ENCODE results near the gene HID1. TPM values are rescaled to one million over a fixed set of nuclear protein-coding genes. Genes with fewer than 3 reads are reported as not detected.

HID1 gene
- total RNA-seq, 1 donor from 2014 or later = 5.5 TPM

DNA sequence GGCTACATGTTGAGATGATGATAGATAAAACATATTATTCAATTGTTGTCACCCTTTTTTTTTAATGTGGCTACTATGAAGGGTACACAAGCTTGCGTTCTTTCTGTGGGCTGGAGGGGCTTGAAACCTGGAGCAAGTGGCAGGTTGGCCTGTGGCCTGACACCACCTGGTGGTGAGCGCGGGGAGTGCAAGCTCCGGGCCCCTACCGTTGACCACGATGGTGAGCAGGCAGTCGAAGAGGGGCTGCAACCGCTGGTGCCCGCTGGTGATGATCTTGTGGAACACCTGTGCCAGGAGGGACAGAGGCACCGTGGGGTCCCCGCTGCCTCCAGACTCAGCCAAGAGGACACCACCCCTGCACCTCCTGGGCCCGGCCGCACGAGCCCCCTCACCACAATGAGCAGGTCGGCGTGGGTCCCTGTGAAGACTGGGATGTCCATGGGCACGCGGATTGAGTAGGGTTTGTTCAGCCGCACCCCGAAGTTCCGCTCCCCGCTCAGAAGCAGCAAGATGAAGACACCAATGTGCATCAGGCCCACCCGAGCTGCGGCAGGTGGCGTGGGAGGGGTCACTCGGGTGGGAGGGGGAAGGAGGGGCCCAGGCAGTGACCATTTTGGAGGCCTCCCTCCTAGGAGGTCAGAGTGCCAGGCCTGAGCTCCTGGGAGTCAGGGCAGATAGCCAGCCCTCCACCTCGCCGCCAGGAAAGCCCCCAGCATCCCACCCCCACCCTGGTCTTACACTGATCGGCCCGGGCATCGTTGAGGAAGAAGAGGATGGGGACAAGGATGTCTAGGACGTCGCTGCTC lies 14.4 kb downstream of the HID1 start:
- FAIRE-seq = peak; percentile 28
- H3K27me3 ChIP-seq (ENCODE audit: control insufficient read depth, insufficient read depth, low read length) = peaks cover 2% of the 10 kb centered on the region
- TF ChIP-seq, protein P1, sequence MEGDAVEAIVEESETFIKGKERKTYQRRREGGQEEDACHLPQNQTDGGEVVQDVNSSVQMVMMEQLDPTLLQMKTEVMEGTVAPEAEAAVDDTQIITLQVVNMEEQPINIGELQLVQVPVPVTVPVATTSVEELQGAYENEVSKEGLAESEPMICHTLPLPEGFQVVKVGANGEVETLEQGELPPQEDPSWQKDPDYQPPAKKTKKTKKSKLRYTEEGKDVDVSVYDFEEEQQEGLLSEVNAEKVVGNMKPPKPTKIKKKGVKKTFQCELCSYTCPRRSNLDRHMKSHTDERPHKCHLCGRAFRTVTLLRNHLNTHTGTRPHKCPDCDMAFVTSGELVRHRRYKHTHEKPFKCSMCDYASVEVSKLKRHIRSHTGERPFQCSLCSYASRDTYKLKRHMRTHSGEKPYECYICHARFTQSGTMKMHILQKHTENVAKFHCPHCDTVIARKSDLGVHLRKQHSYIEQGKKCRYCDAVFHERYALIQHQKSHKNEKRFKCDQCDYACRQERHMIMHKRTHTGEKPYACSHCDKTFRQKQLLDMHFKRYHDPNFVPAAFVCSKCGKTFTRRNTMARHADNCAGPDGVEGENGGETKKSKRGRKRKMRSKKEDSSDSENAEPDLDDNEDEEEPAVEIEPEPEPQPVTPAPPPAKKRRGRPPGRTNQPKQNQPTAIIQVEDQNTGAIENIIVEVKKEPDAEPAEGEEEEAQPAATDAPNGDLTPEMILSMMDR (IDR thresholded peaks at IDR 0.05; ENCODE audit: insufficient read depth, low read length, severe bottlenecking) = peak; percentile 87
- H3K4me3 ChIP-seq (ENCODE audit: low read depth, low read length) = no peak overlapping the region
- no peaks in the 10 kb centered on the region for H3K36me3 ChIP-seq (ENCODE audit: control insufficient read depth, insufficient read depth, low read length)
- peak; percentile 22 for DNase-seq (ENCODE audit: low read depth)

GRCh38 chr17:74956093-74956492 lies 16.5 kb downstream of the HID1 start:
- no peak for DNase-seq (ENCODE audit: low read depth)
- no peak overlapping the region for H3K4me3 ChIP-seq (ENCODE audit: low read depth, low read length)
- FAIRE-seq = peak; percentile 62
- TF ChIP-seq, protein P1 (IDR thresholded peaks at IDR 0.05; ENCODE audit: insufficient read depth, low read length, severe bottlenecking) = no peak
- peaks cover 2% of the 10 kb centered on the region for H3K27me3 ChIP-seq (ENCODE audit: control insufficient read depth, insufficient read depth, low read length)
- H3K36me3 ChIP-seq (ENCODE audit: control insufficient read depth, insufficient read depth, low read length) = no peaks in the 10 kb centered on the region

- peaks cover 2% of the 10 kb centered on the region for H3K27me3 ChIP-seq (ENCODE audit: control insufficient read depth, insufficient read depth, low read length)
- TF ChIP-seq, protein P1 (IDR thresholded peaks at IDR 0.05; ENCODE audit: insufficient read depth, low read length, severe bottlenecking) = no peak
- H3K36me3 ChIP-seq (ENCODE audit: control insufficient read depth, insufficient read depth, low read length) = no peaks in the 10 kb centered on the region
- FAIRE-seq (no peak), DNase-seq (ENCODE audit: low read depth) (no peak)
- H3K4me3 ChIP-seq (ENCODE audit: low read depth, low read length) = no peak overlapping the region
Measured at GRCh38 chr17:74954665-74955421, 17.7 kb downstream of the HID1 start.

DNA sequence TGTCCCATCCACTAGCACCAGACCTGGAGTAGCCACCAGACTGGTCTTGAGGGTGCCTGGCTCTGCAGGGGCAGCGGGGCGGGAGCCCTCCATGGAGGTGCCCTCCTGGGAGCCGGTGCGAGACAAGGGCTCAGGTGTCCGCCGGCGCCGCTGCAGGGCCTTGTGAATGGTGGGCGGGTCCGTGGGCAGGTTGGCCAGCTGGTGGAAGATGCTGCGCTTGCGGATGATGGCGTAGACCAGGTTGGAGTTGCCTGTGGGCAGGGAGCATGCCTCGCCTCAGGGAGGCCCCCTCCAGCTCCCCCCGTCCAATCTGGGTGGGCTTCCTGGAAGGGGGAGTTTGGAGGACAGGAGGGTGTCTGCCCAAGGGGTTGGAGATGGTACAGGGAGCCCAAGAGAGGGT lies 18.4 kb downstream of the HID1 start:
- H3K4me3 ChIP-seq (ENCODE audit: low read depth, low read length) = no peak overlapping the region
- no peak for DNase-seq (ENCODE audit: low read depth)
- no peak for FAIRE-seq
- TF ChIP-seq, protein P1 (IDR thresholded peaks at IDR 0.05; ENCODE audit: insufficient read depth, low read length, severe bottlenecking) = no peak
- no peaks in the 10 kb centered on the region for H3K36me3 ChIP-seq (ENCODE audit: control insufficient read depth, insufficient read depth, low read length)
- peaks cover 2% of the 10 kb centered on the region for H3K27me3 ChIP-seq (ENCODE audit: control insufficient read depth, insufficient read depth, low read length)

GRCh38 chr17:74953134-74953687 lies 19.3 kb downstream of the HID1 start:
- H3K36me3 ChIP-seq (ENCODE audit: control insufficient read depth, insufficient read depth, low read length) = no peaks in the 10 kb centered on the region
- no peak overlapping the region for H3K4me3 ChIP-seq (ENCODE audit: low read depth, low read length)
- peaks cover 2% of the 10 kb centered on the region for H3K27me3 ChIP-seq (ENCODE audit: control insufficient read depth, insufficient read depth, low read length)
- no peak for DNase-seq (ENCODE audit: low read depth)
- TF ChIP-seq, protein P1 (IDR thresholded peaks at IDR 0.05; ENCODE audit: insufficient read depth, low read length, severe bottlenecking) = no peak
- no peak for FAIRE-seq
